Neural cell (in vitro differentiated cells): ENCODE results near the gene TRIM14. TPM values are rescaled to one million over a fixed set of nuclear protein-coding genes. Genes with fewer than 3 reads are reported as not detected.

Experiments used
- H2AFZ ChIP-seq: fragments of 200-600, 300-800 bp; sonication (generic), shearing (Covaris generic); 2 replicates; pipeline ENCODE4 v1.6.0; 2014; ENCODE audit warnings: low read depth, mild to moderate bottlenecking, antibody characterized with exemption, low read length, moderate library complexity
- H3F3A ChIP-seq: fragments of 200-600 bp; shearing (Covaris generic); 2 replicates; pipeline ENCODE4 v1.6.1; 2016; ENCODE audit warnings: mild to moderate bottlenecking, moderate library complexity, mixed read lengths, antibody characterized with exemption, low read length; ENCODE audit not compliant: insufficient read depth, poor library complexity, severe bottlenecking
- H3K27ac ChIP-seq: fragments of 200-600, 300-800 bp; sonication (generic), shearing (Covaris generic); 2 replicates; pipeline ENCODE4 v1.5.1; 2014; ENCODE audit warnings: mild to moderate bottlenecking, low read length, moderate library complexity
- H3K27me3 ChIP-seq: fragments of 300-800, 200-600 bp; sonication (generic), shearing (Covaris generic); 2 replicates; pipeline ENCODE4 v1.6.0; 2014; ENCODE audit warnings: mild to moderate bottlenecking, low read depth, low read length, moderate library complexity; ENCODE audit not compliant: insufficient read depth
- H3K36me3 ChIP-seq: fragments of 300-800, 200-600 bp; sonication (generic), shearing (Covaris generic); 2 replicates; pipeline ENCODE4 v1.5.1; 2014; ENCODE audit warnings: mild to moderate bottlenecking, antibody characterized with exemption, low read length, moderate library complexity; ENCODE audit not compliant: insufficient read depth
- H3K4me2 ChIP-seq: fragments of 300-800, 200-600 bp; sonication (generic), shearing (Covaris generic); 2 replicates; pipeline ENCODE4 v1.6.0; 2014; ENCODE audit warnings: mild to moderate bottlenecking, low read length
- H3K4me3 ChIP-seq: fragments of 300-800, 200-600 bp; sonication (generic), shearing (Covaris generic); 2 replicates; pipeline ENCODE4 v1.5.1; 2014; ENCODE audit warnings: mild to moderate bottlenecking, low read length, moderate library complexity
- H3K79me2 ChIP-seq: fragments of 200-600 bp; shearing (Covaris generic); replicated peaks from 2 replicates; pipeline ENCODE4 v1.6.0; 2014; ENCODE audit warnings: mild to moderate bottlenecking, low read length, moderate library complexity; ENCODE audit not compliant: insufficient read depth
- H3K9ac ChIP-seq: fragments of 300-800, 200-600 bp; sonication (generic), shearing (Covaris generic); 2 replicates; pipeline ENCODE4 v1.6.1; 2016; ENCODE audit warnings: mild to moderate bottlenecking, low read length, mixed read lengths
- H3K9me2 ChIP-seq: fragments of 200-600 bp; shearing (Covaris generic); 2 replicates; pipeline ENCODE4 v1.6.1; 2016; ENCODE audit warnings: mild to moderate bottlenecking, low read length, mixed read lengths; ENCODE audit not compliant: insufficient read depth
- H3K9me3 ChIP-seq: fragments of 200-600, 300-800 bp; sonication (generic), shearing (Covaris generic); 2 replicates; pipeline ENCODE4 v1.6.1; 2016; ENCODE audit warnings: mild to moderate bottlenecking, mixed run types, low read length, moderate library complexity, mixed read lengths
- H4K20me1 ChIP-seq: fragments of 200-600 bp; shearing (Covaris generic); 2 replicates; pipeline ENCODE4 v1.6.1; 2016; ENCODE audit warnings: mild to moderate bottlenecking, mixed run types; ENCODE audit not compliant: insufficient read depth
- EP300 ChIP-seq: fragments of 450-650 bp; conservative IDR thresholded peaks from 2 replicates; pipeline ENCODE4 v1.6.1; 2014; ENCODE audit warnings: antibody characterized with exemption, mild to moderate bottlenecking, moderate library complexity; ENCODE audit not compliant: poor library complexity, severe bottlenecking
- EZH2 ChIP-seq: fragments of 200-600, 300-800 bp; shearing (Covaris generic), sonication (generic); IDR thresholded peaks from 2 replicates; pipeline ENCODE4 v1.6.1; 2014; ENCODE audit warnings: antibody characterized with exemption, low read length, borderline replicate concordance, mild to moderate bottlenecking; ENCODE audit not compliant: insufficient read depth, poor library complexity, severe bottlenecking
- MXI1 ChIP-seq: fragments of 450-650 bp; conservative IDR thresholded peaks from 2 replicates; pipeline ENCODE4 v1.6.1; 2014; ENCODE audit warnings: antibody characterized with exemption, mild to moderate bottlenecking; ENCODE audit not compliant: poor library complexity, severe bottlenecking
- POLR2AphosphoS5 ChIP-seq: IDR thresholded peaks from 2 replicates; pipeline ENCODE4 v1.6.1; 2012
- RAD21 ChIP-seq: fragments of 450-650 bp; conservative IDR thresholded peaks from 2 replicates; pipeline ENCODE4 v1.6.1; 2014; ENCODE audit warnings: antibody characterized with exemption, mild to moderate bottlenecking, moderate library complexity
- SMC3 ChIP-seq: fragments of 450-650 bp; conservative IDR thresholded peaks from 2 replicates; pipeline ENCODE4 v1.6.1; 2014; ENCODE audit warnings: antibody characterized with exemption, mild to moderate bottlenecking, moderate library complexity; ENCODE audit not compliant: poor library complexity
- TAF1 ChIP-seq: IDR thresholded peaks from 2 replicates; pipeline ENCODE4 v1.6.1; 2012; ENCODE audit warnings: low read depth
- polyA plus RNA-seq: library from polyadenylated mRNA; depleted of rRNA; stranded (reverse); fragments of >200 nt; gene quantifications from 2 replicates; pipeline ENCODE4 v1.2.3, GENCODE V29; 2014
- TF ChIP-seq, protein P1 (sequence below): IDR thresholded peaks from 2 replicates; pipeline ENCODE4 v1.6.1; 2012; ENCODE audit warnings: borderline replicate concordance
- TF ChIP-seq, protein P2 (sequence below): fragments of 450-650 bp; IDR thresholded peaks from 2 replicates; pipeline ENCODE4 v1.5.1; 2014; ENCODE audit warnings: antibody characterized with exemption, mild to moderate bottlenecking, moderate library complexity; ENCODE audit not compliant: poor library complexity, severe bottlenecking

The TRIM14 gene
- polyA plus RNA-seq, 1 donor from 2014 or later: not detected

- Histone ChIP-seq H3K36me3 (no peaks in the 10 kb centered on the region), H3K79me2 (no peaks in the 10 kb centered on the region), H4K20me1 (no peaks in the 10 kb centered on the region), H3K9me2 (no peaks in the 10 kb centered on the region), H2AFZ (peak within 1 kb of the TSS; percentile 63), H3K4me3 (peak within 1 kb of the TSS; percentile 97), H3K9me3 (no peaks in the 10 kb centered on the region), H3K4me2 (peak within 1 kb of the TSS; percentile 69), H3F3A (no peaks in the 10 kb centered on the region), H3K27me3 (no peaks in the 10 kb centered on the region), H3K27ac (peak within 1 kb of the TSS; percentile 31), H3K9ac (peak within 1 kb of the TSS; percentile 69)
- TF ChIP-seq RAD21 (no peak), EP300 (no peak), MXI1 (peak; percentile 85), POLR2AphosphoS5 (peak; percentile 79), EZH2 (no peak), TAF1 (peak; percentile 82), SMC3 (peak; percentile 13)
- TF ChIP-seq, protein P1, sequence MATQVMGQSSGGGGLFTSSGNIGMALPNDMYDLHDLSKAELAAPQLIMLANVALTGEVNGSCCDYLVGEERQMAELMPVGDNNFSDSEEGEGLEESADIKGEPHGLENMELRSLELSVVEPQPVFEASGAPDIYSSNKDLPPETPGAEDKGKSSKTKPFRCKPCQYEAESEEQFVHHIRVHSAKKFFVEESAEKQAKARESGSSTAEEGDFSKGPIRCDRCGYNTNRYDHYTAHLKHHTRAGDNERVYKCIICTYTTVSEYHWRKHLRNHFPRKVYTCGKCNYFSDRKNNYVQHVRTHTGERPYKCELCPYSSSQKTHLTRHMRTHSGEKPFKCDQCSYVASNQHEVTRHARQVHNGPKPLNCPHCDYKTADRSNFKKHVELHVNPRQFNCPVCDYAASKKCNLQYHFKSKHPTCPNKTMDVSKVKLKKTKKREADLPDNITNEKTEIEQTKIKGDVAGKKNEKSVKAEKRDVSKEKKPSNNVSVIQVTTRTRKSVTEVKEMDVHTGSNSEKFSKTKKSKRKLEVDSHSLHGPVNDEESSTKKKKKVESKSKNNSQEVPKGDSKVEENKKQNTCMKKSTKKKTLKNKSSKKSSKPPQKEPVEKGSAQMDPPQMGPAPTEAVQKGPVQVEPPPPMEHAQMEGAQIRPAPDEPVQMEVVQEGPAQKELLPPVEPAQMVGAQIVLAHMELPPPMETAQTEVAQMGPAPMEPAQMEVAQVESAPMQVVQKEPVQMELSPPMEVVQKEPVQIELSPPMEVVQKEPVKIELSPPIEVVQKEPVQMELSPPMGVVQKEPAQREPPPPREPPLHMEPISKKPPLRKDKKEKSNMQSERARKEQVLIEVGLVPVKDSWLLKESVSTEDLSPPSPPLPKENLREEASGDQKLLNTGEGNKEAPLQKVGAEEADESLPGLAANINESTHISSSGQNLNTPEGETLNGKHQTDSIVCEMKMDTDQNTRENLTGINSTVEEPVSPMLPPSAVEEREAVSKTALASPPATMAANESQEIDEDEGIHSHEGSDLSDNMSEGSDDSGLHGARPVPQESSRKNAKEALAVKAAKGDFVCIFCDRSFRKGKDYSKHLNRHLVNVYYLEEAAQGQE: peak; percentile 80
- TF ChIP-seq, protein P2, sequence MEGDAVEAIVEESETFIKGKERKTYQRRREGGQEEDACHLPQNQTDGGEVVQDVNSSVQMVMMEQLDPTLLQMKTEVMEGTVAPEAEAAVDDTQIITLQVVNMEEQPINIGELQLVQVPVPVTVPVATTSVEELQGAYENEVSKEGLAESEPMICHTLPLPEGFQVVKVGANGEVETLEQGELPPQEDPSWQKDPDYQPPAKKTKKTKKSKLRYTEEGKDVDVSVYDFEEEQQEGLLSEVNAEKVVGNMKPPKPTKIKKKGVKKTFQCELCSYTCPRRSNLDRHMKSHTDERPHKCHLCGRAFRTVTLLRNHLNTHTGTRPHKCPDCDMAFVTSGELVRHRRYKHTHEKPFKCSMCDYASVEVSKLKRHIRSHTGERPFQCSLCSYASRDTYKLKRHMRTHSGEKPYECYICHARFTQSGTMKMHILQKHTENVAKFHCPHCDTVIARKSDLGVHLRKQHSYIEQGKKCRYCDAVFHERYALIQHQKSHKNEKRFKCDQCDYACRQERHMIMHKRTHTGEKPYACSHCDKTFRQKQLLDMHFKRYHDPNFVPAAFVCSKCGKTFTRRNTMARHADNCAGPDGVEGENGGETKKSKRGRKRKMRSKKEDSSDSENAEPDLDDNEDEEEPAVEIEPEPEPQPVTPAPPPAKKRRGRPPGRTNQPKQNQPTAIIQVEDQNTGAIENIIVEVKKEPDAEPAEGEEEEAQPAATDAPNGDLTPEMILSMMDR: peak; percentile 53
Measured at GRCh38 chr9:98056269-98057137, 62.5 kb downstream of the TRIM14 start, which contains the start of gene NANS. NANS (plus strand) TSS chr9:98056732; CDS start chr9:98056809, 77 bp downstream.

GRCh38 chr9:98054376-98054951 is 64.6 kb downstream of the TRIM14 start:
- TF ChIP-seq POLR2AphosphoS5 (no peak), SMC3 (no peak), MXI1 (no peak), EP300 (no peak), RAD21 (no peak), TAF1 (no peak), EZH2 (no peak)
- TF ChIP-seq, protein P2: no peak
- TF ChIP-seq, protein P1: no peak
- H3K27me3 ChIP-seq: no peaks in the 10 kb centered on the region
- no peak overlapping the region for H3K4me2 ChIP-seq
- no peak overlapping the region for H3K4me3 ChIP-seq
- no peaks in the 10 kb centered on the region for H3K9me2 ChIP-seq
- no peaks in the 10 kb centered on the region for H3K79me2 ChIP-seq
- no peak overlapping the region for H3K9ac ChIP-seq
- no peaks in the 10 kb centered on the region for H4K20me1 ChIP-seq
- no peaks in the 10 kb centered on the region for H3K9me3 ChIP-seq
- H3F3A ChIP-seq: no peaks in the 10 kb centered on the region
- H3K36me3 ChIP-seq: no peaks in the 10 kb centered on the region
- no peak overlapping the region for H2AFZ ChIP-seq
- H3K27ac ChIP-seq: no peak overlapping the region
